Stimulated activated CD4-positive, alpha-beta T cell treated with anti-CD3 and anti-CD28 coated beads, Interleukin-15, amount 100 ng/mL, for 1 hour (primary cell): ENCODE results near the gene CSF3.
A peak's percentile ranks its signal among the peaks of the same experiment; 100 is the strongest.

Experiments used
- DNase-seq, 2 donors: peaks; one replicate each; pipeline ENCODE4 v3.0.0-alpha.2; 2020; ENCODE audit warnings: low read depth in 1 of 2, low spot score in 1 of 2

The CSF3 gene

DNA sequence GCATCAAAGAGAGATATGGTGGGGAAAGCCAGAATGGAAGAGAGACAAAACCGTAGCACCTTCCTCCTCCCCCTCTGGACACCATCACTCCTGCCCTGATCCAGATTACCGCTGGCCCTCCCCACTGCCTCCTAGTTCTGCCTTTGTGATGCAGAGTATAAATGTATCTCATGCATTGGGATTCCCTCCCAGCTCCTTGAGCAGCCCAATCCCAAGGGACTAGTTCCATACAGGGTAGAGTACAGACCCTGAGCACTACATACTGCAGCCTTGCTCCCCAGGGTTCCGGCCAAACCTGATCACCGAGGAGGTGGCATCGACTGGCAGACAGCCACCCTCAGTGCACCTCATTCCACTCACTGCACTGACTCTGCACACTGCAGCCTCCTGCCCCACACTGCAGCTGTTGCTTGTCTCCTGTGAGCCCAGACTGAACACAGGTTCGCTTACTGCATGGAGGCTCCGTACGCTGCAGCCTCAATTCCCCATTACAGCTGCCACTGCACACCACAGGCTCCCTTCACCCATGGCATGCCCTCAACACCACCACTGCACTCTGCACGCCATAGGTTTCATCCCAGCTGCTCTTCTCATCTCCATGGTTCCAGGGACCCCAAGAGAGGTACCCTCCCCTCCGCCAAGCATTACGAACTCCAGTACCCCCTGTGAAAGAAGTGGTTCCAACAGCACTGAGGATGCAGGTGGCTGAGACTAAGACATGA is 45.8 kb downstream of the CSF3 start:
- no peak for DNase-seq

GRCh38 chr17:40061609-40062038 is 46.4 kb downstream of the CSF3 start:
- DNase-seq, result no peak

- peak; percentile 46 to 57 for DNase-seq
Measured at GRCh38 chr17:40062329-40063186, 47.3 kb downstream of the CSF3 start, which contains the start of gene THRA. Gene THRA (plus strand): TSS chr17:40062965. CDS start chr17:40074489, 11,524 bp downstream.

DNA sequence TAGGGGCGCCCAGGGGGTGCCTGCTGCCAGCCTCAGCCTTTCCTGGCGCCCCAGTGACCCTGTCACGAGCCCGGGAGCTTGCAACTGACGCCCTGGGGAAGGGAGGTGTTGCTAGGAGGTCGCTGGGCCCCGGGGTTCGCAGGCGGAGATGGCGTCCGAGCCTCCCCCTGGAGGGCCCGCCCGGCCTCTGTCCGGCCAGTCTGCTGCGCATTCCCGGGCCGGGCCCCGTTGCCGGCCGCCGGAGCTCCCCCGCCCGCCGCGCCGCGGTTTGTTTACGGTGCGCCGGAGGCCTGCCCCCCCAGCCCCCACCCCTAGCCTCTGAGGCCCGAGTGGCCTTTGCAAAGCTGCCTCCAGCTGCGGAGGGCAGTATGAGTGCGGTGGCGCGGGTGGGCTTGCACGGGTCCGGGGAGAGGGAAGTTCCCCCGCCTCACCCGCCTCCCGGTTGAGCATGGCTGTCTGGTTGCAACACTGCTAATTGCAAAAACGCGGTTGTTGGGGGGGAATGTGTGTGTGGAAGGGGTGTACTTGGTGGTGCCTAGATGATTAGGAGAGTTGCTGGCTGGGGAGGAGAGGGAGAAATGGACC is 48.0 kb downstream of the CSF3 start:
- DNase-seq, result no peak

- no peak for DNase-seq
Measured at GRCh38 chr17:40063901-40064531, 48.8 kb downstream of the CSF3 start.

- DNase-seq, result no peak
Measured at GRCh38 chr17:40064971-40065768, 49.9 kb downstream of the CSF3 start.

- no peak for DNase-seq
Measured at GRCh38 chr17:40065769-40066510, 50.7 kb downstream of the CSF3 start.
